HK-2 (cell line): ENCODE results near the gene CPPED1.
A peak's percentile ranks its signal among the peaks of the same experiment; 100 is the strongest.
"Not testable (repeated sequence)": the region's sequence is repeated elsewhere in the genome, so short reads cannot be mapped to it uniquely, and the experiment has no call there.

Source experiments
- DNase-seq: peaks from one replicate; pipeline ENCODE4 v3.0.0-alpha.2; 2018; ENCODE audit not compliant: unreplicated experiment

CPPED1 gene

GRCh38 chr16:12803203-12804093, at the start of gene CPPED1:
Gene CPPED1 (minus strand): TSS chr16:12803887. CDS start chr16:12803776, 111 bp downstream.
- DNase-seq = peak; percentile 86

- DNase-seq = no peak
Measured at GRCh38 chr16:12850186-12850585, 46.5 kb upstream of the CPPED1 start.

GRCh38 chr16:12846592-12846991, 42.9 kb upstream of the CPPED1 start:
- DNase-seq = no peak

GRCh38 chr16:12845282-12845681, 41.6 kb upstream of the CPPED1 start:
- no peak for DNase-seq

GRCh38 chr16:12837756-12838155, 34.1 kb upstream of the CPPED1 start:
- DNase-seq = no peak

GRCh38 chr16:12837291-12837690, 33.6 kb upstream of the CPPED1 start:
- DNase-seq = no peak

- DNase-seq = peak; percentile 74
Measured at GRCh38 chr16:12833926-12834325, 30.2 kb upstream of the CPPED1 start.

- no peak for DNase-seq
Measured at GRCh38 chr16:12829096-12829888, 25.6 kb upstream of the CPPED1 start.

- no peak for DNase-seq
Measured at GRCh38 chr16:12828206-12828605, 24.5 kb upstream of the CPPED1 start.

GRCh38 chr16:12826559-12826958, 22.9 kb upstream of the CPPED1 start:
- DNase-seq = no peak

GRCh38 chr16:12819126-12820117, 15.7 kb upstream of the CPPED1 start:
- DNase-seq = peak; percentile 26

GRCh38 chr16:12818326-12818725, 14.6 kb upstream of the CPPED1 start:
- DNase-seq = no peak

GRCh38 chr16:12816791-12817214, 13.1 kb upstream of the CPPED1 start:
- DNase-seq = not testable (repeated sequence)

GRCh38 chr16:12815361-12815760, 11.7 kb upstream of the CPPED1 start:
- DNase-seq = no peak

GRCh38 chr16:12813734-12814133, 10.0 kb upstream of the CPPED1 start:
- DNase-seq = not testable (repeated sequence)

- not testable (repeated sequence) for DNase-seq
Measured at GRCh38 chr16:12813321-12813720, 9.6 kb upstream of the CPPED1 start.

- DNase-seq = no peak
Measured at GRCh38 chr16:12811441-12812383, 8.0 kb upstream of the CPPED1 start.

- no peak for DNase-seq
Measured at GRCh38 chr16:12805066-12805465, 1.4 kb upstream of the CPPED1 start.

- no peak for DNase-seq
Measured at GRCh38 chr16:12804395-12804794, 708 bp upstream of the CPPED1 start.

GRCh38 chr16:12802661-12803060, 1.0 kb downstream of the CPPED1 start:
- DNase-seq = no peak
